ENCODE data around the gene TTC3.

TTC3 gene

DNA sequence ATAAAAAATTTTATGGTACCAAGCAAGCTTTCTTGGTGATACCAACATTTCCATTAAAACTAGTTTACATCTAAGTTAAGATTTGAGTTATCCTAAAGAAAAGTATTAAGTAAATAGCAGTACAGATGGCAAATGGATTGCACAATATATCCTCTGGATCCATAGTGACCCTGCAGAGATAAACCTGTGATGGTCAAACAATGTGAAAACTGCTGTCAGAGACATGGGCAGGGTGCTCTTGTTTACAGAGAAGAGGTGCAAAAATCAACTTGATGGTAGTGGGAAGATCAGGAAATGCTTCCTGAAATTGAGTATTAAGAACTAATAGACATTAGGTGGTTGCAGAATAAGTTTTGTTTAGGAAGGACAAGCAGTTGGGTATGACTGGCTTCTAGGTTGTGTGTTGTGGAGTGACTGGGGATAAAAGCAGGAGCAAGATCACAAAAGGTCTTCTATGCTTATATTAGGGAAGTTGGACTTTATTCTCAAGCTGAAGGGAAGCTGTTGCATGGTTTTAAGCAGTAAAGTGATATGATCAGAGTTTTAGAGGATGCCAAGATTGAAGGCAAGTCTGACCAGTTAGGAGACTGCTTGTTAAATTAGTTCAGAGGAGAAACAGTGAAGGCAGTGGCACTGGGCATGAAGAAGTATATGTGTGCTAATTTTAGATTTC, 9.9 kb downstream of the TTC3 start:
- no peak for TF ChIP-seq CTCF (IDR thresholded peaks at IDR 0.05; ENCODE audit: poor library complexity, severe bottlenecking)
- Histone ChIP-seq H3K4me3 (ENCODE audit: severe bottlenecking) (no peak overlapping the region), H3K4me1 (ENCODE audit: insufficient read depth, poor library complexity, severe bottlenecking) (peaks cover 3% of the 10 kb centered on the region), H3K9me3 (ENCODE audit: severe bottlenecking) (no peaks in the 10 kb centered on the region), H3K27ac (ENCODE audit: poor library complexity, severe bottlenecking) (no peak overlapping the region), H3K27me3 (ENCODE audit: insufficient read depth, poor library complexity, severe bottlenecking) (no peaks in the 10 kb centered on the region), H3K36me3 (ENCODE audit: low read depth) (peaks cover 8% of the 10 kb centered on the region)
- DNase-seq (ENCODE audit: low spot score) (no peak), ATAC-seq (ENCODE audit: low read depth) (no peak)

- ATAC-seq (ENCODE audit: low read depth) = no peak
- Histone ChIP-seq H3K36me3 (ENCODE audit: low read depth) (peaks cover 29% of the 10 kb centered on the region), H3K9me3 (ENCODE audit: severe bottlenecking) (no peaks in the 10 kb centered on the region), H3K4me1 (ENCODE audit: insufficient read depth, poor library complexity, severe bottlenecking) (no peaks in the 10 kb centered on the region), H3K27me3 (ENCODE audit: insufficient read depth, poor library complexity, severe bottlenecking) (no peaks in the 10 kb centered on the region), H3K27ac (ENCODE audit: poor library complexity, severe bottlenecking) (no peak overlapping the region), H3K4me3 (ENCODE audit: severe bottlenecking) (no peak overlapping the region)
- no peak for DNase-seq (ENCODE audit: low spot score)
- no peak for TF ChIP-seq CTCF (IDR thresholded peaks at IDR 0.05; ENCODE audit: poor library complexity, severe bottlenecking)
Observed at GRCh38 chr21:37085726-37086125, 12.7 kb downstream of the TTC3 start.

GRCh38 chr21:37087188-37087587, 14.1 kb downstream of the TTC3 start:
- H3K27me3 ChIP-seq (ENCODE audit: insufficient read depth, poor library complexity, severe bottlenecking) = no peaks in the 10 kb centered on the region
- H3K9me3 ChIP-seq (ENCODE audit: severe bottlenecking) = no peaks in the 10 kb centered on the region
- no peaks in the 10 kb centered on the region for H3K4me1 ChIP-seq (ENCODE audit: insufficient read depth, poor library complexity, severe bottlenecking)
- DNase-seq (ENCODE audit: low spot score) = no peak
- H3K4me3 ChIP-seq (ENCODE audit: severe bottlenecking) = no peak overlapping the region
- no peak overlapping the region for H3K27ac ChIP-seq (ENCODE audit: poor library complexity, severe bottlenecking)
- TF ChIP-seq CTCF (IDR thresholded peaks at IDR 0.05; ENCODE audit: poor library complexity, severe bottlenecking) = peak; percentile 74
- peak; percentile 63; the same call in 2 of the 3 replicates for ATAC-seq (ENCODE audit: low read depth)
- H3K36me3 ChIP-seq (ENCODE audit: low read depth) = peaks cover 44% of the 10 kb centered on the region

- no peak overlapping the region for H3K4me3 ChIP-seq (ENCODE audit: severe bottlenecking)
- H3K27ac ChIP-seq (ENCODE audit: poor library complexity, severe bottlenecking) = no peak overlapping the region
- ATAC-seq (ENCODE audit: low read depth) (no peak), DNase-seq (ENCODE audit: low spot score) (no peak)
- no peaks in the 10 kb centered on the region for H3K27me3 ChIP-seq (ENCODE audit: insufficient read depth, poor library complexity, severe bottlenecking)
- no peak for TF ChIP-seq CTCF (IDR thresholded peaks at IDR 0.05; ENCODE audit: poor library complexity, severe bottlenecking)
- H3K4me1 ChIP-seq (ENCODE audit: insufficient read depth, poor library complexity, severe bottlenecking) = no peaks in the 10 kb centered on the region
- no peaks in the 10 kb centered on the region for H3K9me3 ChIP-seq (ENCODE audit: severe bottlenecking)
- peaks cover 48% of the 10 kb centered on the region for H3K36me3 ChIP-seq (ENCODE audit: low read depth)
Observed at GRCh38 chr21:37088186-37088735, 15.2 kb downstream of the TTC3 start.

DNA sequence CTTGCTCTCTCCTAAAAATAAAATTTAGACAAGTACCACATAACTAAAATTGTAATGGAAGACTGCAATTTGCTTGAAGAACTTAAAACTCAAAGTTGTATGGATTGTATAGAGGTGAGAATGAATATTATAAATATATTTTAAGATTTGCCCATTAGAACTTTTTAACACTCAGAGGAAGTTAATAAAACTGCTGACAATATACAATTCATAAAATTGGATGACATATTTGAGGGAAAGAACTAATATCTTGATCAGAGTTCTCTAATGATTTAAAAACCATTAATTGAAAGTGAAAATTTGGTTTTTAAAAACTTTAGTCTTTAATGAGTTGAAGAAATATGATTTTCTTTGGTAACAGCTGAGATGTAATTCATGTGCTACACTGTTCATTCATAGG, 20.9 kb downstream of the TTC3 start:
- H3K4me1 ChIP-seq (ENCODE audit: insufficient read depth, poor library complexity, severe bottlenecking) = no peaks in the 10 kb centered on the region
- DNase-seq (ENCODE audit: low spot score) = no peak
- no peak for ATAC-seq (ENCODE audit: low read depth)
- no peak overlapping the region for H3K27ac ChIP-seq (ENCODE audit: poor library complexity, severe bottlenecking)
- H3K4me3 ChIP-seq (ENCODE audit: severe bottlenecking) = no peak overlapping the region
- peaks cover 74% of the 10 kb centered on the region for H3K36me3 ChIP-seq (ENCODE audit: low read depth)
- H3K9me3 ChIP-seq (ENCODE audit: severe bottlenecking) = no peaks in the 10 kb centered on the region
- no peak for TF ChIP-seq CTCF (IDR thresholded peaks at IDR 0.05; ENCODE audit: poor library complexity, severe bottlenecking)
- no peaks in the 10 kb centered on the region for H3K27me3 ChIP-seq (ENCODE audit: insufficient read depth, poor library complexity, severe bottlenecking)

Data from RWPE2 (cell line).